Measurements from ENCODE around the gene TSR3. TPM values are rescaled to one million over a fixed set of nuclear protein-coding genes. Genes with fewer than 3 reads are reported as not detected.

TSR3 gene
- total RNA-seq, 6 experiments from 2014 or later, result 73.7 to 84.6 (median 78.1) TPM

GRCh38 chr16:1299868-1300203 lies 51.8 kb downstream of the TSR3 start:
- H3K36me3 Mint-ChIP-seq (ENCODE audit: low read depth), result no peaks in the 10 kb centered on the region
- H3K4me3 Mint-ChIP-seq, result no peak overlapping the region
- H3K27ac Mint-ChIP-seq, result no peak overlapping the region
- no peak for TF ChIP-seq CTCF (IDR thresholded peaks at IDR 0.05)
- peaks cover 10% of the 10 kb centered on the region for H3K27me3 Mint-ChIP-seq (ENCODE audit: insufficient read depth)
- H3K9me3 Mint-ChIP-seq, result no peaks in the 10 kb centered on the region
- no peak for DNase-seq
- peaks cover 12% of the 10 kb centered on the region for H3K4me1 Mint-ChIP-seq (ENCODE audit: low read depth)

Other genes with a start within 250 kb of the TSR3 start
- under 1 TPM in 2 of 6 experiments, not detected in 4; 0.03 to 0.05 TPM for gene CACNA1H, start 198.8 kb downstream of the TSR3 start, total RNA-seq (2021; fragmentation: NEBNext Ultra II Directional; extraction: Animal tissue kit (Norgen Biotek cat#: 25700))
- under 1 TPM in 1 of 6 experiments, not detected in 5; 0.23 TPM for gene TPSG1, start 126.6 kb downstream of the TSR3 start, total RNA-seq (2021; fragmentation: NEBNext Ultra II Directional; extraction: Animal tissue kit (Norgen Biotek cat#: 25700))
- gene TPSB2, start 121.7 kb downstream of the TSR3 start, total RNA-seq (2021; fragmentation: NEBNext Ultra II Directional; extraction: Animal tissue kit (Norgen Biotek cat#: 25700)), result not detected
- gene TPSAB1, start 111.2 kb downstream of the TSR3 start, total RNA-seq (2021; fragmentation: NEBNext Ultra II Directional; extraction: Animal tissue kit (Norgen Biotek cat#: 25700)), result not detected
- gene TPSD1, start 95.8 kb downstream of the TSR3 start, total RNA-seq (2021; fragmentation: NEBNext Ultra II Directional; extraction: Animal tissue kit (Norgen Biotek cat#: 25700)), result not detected
- gene UBE2I, start 42.2 kb downstream of the TSR3 start, total RNA-seq (2021; fragmentation: NEBNext Ultra II Directional; extraction: Animal tissue kit (Norgen Biotek cat#: 25700)), result 100 to 1,000 TPM; 116 to 147 (median 138) TPM
- under 1 TPM; 0.11 to 0.28 (median 0.16) TPM for gene BAIAP3, start 18.2 kb downstream of the TSR3 start, total RNA-seq (2021; fragmentation: NEBNext Ultra II Directional; extraction: Animal tissue kit (Norgen Biotek cat#: 25700))
- 10 to 100 TPM; 46.8 to 68.1 (median 52.6) TPM for gene GNPTG, start 53 bp upstream of the TSR3 start, total RNA-seq (2021; fragmentation: NEBNext Ultra II Directional; extraction: Animal tissue kit (Norgen Biotek cat#: 25700))
- gene UNKL, start 62.8 kb upstream of the TSR3 start, total RNA-seq (2021; fragmentation: NEBNext Ultra II Directional; extraction: Animal tissue kit (Norgen Biotek cat#: 25700)), result 10 to 100 TPM; 15.0 to 22.6 (median 16.5) TPM
- gene UQCC4, start 68.9 kb upstream of the TSR3 start, total RNA-seq (2021; fragmentation: NEBNext Ultra II Directional; extraction: Animal tissue kit (Norgen Biotek cat#: 25700)), result 10 to 100 TPM; 11.0 to 16.7 (median 13.3) TPM
- gene PERCC1, start 79.2 kb upstream of the TSR3 start, total RNA-seq (2021; fragmentation: NEBNext Ultra II Directional; extraction: Animal tissue kit (Norgen Biotek cat#: 25700)), result not detected
- gene CCDC154, start 92.7 kb upstream of the TSR3 start, total RNA-seq (2021; fragmentation: NEBNext Ultra II Directional; extraction: Animal tissue kit (Norgen Biotek cat#: 25700)), result under 1 TPM in 3 of 6 experiments, not detected in 3; 0.10 to 0.52 (median 0.31) TPM
- 10 to 100 TPM; 47.5 to 62.6 (median 51.3) TPM for gene CLCN7, start 123.2 kb upstream of the TSR3 start, total RNA-seq (2021; fragmentation: NEBNext Ultra II Directional; extraction: Animal tissue kit (Norgen Biotek cat#: 25700))
- gene PTX4, start 137.1 kb upstream of the TSR3 start, total RNA-seq (2021; fragmentation: NEBNext Ultra II Directional; extraction: Animal tissue kit (Norgen Biotek cat#: 25700)), result under 1 TPM in 4 of 6 experiments, not detected in 2; 0.14 to 0.24 (median 0.18) TPM
- 10 to 100 TPM; 28.6 to 37.4 (median 34.8) TPM for gene TELO2, start 141.5 kb upstream of the TSR3 start, total RNA-seq (2021; fragmentation: NEBNext Ultra II Directional; extraction: Animal tissue kit (Norgen Biotek cat#: 25700))
- 10 to 100 TPM; 15.4 to 28.5 (median 16.2) TPM for gene TMEM204, start 181.8 kb upstream of the TSR3 start, total RNA-seq (2021; fragmentation: NEBNext Ultra II Directional; extraction: Animal tissue kit (Norgen Biotek cat#: 25700))

Data from HFFc6 (cell line).